ENCODE data around the gene ADAMTS2.

DNA sequence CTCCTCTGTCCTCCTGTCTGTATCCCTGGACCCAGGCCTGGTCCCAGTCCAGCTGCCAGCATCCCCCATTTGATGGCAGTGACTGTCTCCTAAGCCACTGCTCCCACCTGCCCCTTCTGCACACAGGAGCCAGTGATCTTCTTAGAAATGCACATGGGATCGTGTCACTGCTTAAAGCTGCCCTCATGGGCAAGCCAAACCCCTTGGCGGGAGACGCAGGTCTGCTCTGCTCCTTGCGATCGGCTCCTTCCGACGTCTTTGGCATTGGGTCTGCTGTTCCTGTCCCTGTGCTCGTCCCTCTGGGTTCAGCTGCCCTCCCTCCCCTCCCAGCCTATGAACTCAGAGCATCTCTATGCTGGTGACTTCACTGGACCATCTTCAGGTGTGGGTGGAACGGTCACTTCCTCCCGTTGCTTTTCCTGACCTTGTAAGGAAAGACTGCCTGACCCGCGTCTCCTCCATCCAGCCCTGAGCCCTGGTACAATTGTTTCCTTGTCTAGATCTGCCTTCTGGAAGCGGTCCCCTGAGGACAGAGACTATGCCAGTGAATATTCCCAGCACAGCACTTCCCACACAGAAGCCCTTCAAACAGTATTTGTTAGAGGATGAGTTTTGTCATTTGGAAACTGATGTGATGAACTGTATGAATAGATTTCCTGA, 168.6 kb downstream of the ADAMTS2 start:
- TF ChIP-seq, protein P1, sequence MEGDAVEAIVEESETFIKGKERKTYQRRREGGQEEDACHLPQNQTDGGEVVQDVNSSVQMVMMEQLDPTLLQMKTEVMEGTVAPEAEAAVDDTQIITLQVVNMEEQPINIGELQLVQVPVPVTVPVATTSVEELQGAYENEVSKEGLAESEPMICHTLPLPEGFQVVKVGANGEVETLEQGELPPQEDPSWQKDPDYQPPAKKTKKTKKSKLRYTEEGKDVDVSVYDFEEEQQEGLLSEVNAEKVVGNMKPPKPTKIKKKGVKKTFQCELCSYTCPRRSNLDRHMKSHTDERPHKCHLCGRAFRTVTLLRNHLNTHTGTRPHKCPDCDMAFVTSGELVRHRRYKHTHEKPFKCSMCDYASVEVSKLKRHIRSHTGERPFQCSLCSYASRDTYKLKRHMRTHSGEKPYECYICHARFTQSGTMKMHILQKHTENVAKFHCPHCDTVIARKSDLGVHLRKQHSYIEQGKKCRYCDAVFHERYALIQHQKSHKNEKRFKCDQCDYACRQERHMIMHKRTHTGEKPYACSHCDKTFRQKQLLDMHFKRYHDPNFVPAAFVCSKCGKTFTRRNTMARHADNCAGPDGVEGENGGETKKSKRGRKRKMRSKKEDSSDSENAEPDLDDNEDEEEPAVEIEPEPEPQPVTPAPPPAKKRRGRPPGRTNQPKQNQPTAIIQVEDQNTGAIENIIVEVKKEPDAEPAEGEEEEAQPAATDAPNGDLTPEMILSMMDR (conservative IDR thresholded peaks at IDR 0.05; ENCODE audit: low read depth, low read length) = no peak
- no peak for TF ChIP-seq EZH2 (IDR thresholded peaks at IDR 0.05; ENCODE audit: low read length, unreplicated experiment)
